Fibroblast of the conjunctiva (primary cell): ENCODE data around the gene SCAANT1.

Experiments used
- DNase-seq: peaks from one replicate; pipeline ENCODE4 v3.0.0-alpha.2; 2010; ENCODE audit warnings: low read depth

The SCAANT1 gene

DNA sequence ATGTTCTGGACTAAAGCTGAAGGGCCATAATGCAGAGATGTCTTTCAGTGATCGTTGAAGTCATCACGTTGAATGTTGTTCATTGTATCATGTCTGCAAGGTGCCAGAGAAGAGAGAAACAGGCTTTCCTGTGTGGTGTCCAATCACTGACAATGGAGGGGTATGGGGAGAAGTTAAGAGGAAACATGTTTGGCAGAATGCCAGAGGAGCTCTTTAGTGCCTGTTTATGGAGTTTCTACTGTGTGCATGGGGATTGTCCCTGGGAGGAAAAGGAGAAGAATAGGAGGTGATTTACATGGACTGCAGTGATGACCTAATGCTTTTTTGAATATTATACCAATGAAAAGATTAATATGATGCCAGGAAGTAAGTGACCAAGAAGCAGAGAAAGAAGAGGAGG is 11.7 kb downstream of the SCAANT1 start:
- DNase-seq: no peak

DNA sequence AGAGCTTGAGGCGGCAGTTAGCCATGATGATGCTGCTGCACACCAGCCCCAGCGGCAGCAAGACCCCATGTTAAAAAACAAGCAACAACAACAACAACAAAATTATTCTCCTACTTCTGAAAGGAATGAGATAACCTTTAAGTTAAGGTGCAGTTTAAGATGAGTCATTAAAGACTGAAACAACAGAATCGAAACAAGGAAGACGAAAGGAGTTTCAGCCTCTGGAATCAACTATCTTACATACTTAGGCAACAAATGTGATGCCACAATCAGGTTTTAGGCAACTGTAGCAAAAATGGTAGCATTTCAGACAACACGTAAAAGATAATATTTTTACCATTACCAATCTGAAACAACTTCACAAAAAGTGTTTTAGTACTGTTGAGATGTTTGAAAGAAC is 12.2 kb downstream of the SCAANT1 start:
- no peak for DNase-seq

DNA sequence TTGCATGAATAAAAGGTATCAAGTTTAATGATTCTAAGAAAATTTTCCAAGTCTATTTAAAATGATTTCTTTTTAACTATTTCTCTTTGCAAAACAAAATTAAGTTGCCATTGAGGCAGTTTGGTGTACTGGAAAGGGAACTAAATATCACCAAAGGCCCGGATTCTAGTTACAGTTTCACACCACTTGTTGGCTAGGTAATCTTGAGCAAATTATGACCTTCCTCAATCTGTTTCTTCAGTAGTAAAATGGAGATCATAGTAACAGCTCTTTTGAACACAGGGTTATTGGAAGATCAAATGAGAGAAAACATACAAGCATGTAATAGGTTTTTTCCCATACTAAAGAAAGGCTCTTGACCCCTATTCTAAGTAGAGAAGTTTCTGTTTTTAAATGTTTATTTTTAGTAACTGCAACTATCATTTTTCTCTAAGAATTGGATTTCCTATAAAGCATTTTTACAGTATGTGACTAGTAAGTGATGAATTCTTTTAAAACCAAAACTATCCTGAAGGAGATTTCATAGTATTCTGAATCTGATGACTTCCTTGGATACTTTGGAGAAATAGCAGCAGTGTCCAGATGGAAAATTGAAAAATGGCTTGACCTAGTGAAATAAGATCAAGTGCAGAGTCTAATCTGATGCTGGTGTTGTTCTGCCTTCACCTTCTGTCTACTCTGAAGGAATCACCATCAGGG is 15.7 kb downstream of the SCAANT1 start:
- no peak for DNase-seq

DNA sequence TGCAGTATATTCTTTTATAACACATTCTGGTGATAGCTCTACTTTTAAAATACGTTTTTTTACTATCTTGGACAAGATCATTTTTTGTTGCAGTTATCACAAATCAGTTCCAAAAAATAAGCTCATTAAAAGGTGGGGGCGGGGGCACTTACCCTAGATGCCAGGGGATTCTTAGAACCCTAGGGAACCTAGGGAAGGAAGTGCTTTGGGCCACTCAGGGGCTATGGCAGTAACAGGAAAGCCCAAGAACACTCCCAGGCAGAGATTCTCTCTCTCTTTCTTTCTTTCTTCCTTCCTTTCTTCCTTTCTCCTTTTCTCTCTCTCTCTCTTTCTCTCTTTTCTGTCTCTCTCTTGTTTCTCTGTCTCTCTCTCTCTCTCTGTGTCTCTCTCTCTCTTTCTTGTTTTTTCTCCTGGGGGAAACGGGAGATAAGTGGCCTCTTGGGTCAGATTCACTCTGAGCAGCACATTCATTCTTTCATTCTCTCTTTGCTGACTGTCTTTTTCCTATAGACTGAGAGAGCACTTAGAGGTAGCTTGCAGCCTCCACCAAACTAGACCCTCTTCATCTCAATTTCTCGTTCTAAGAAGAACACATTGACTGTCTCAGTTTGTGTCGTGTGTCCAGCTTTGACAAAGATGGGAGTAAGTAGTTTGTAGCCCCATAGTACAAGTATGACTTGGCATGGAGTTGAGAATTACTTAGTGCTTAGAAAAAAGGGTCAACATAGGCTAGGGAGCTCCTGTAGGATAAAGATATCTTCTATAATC is 16.6 kb downstream of the SCAANT1 start:
- DNase-seq: no peak

DNA sequence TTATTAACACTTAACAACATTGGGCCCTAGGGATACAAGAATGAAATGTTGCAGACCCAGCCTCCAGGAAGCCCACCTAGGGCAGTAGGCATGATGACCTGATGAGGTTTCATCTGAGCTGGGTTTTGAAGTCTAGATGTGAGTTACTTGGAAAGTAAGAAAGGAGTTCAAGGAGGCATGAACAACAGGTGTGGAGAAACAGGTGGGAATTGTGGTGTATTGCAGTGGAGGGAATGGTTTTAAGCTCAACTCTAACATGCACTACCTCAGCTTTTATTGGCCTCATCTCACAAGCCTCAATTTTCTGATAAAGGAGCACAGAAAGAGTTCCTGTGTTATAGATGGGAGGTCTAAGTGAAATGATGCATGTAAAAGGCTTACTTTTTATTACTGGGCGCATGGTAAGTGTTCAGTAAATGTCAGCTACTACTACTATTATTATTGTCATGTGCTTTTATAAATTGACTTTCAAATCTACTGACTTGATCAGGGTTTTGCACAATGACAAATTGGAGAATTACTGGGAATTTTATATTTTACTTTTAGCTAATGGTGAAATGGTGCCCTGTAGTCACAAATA is 19.3 kb downstream of the SCAANT1 start:
- no peak for DNase-seq

DNA sequence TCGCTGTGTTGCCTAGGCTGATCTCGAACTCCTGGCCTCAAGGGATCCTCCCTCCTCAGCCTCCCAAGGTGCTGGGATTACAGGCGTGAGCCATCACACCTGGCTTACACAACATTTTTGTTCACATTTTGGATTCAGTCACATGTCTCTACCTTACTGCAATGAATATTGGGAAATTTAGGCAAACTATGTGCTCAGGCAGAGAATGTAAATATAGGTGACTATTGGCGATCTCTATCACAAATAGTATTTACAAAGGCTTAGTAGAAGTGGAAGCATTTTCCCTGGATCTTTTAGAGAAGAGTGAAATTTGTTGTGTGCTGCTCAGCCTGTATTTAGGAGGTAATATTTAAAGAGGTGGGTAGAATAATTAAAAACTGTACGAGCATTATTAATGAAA is 20.7 kb downstream of the SCAANT1 start:
- DNase-seq: no peak

DNA sequence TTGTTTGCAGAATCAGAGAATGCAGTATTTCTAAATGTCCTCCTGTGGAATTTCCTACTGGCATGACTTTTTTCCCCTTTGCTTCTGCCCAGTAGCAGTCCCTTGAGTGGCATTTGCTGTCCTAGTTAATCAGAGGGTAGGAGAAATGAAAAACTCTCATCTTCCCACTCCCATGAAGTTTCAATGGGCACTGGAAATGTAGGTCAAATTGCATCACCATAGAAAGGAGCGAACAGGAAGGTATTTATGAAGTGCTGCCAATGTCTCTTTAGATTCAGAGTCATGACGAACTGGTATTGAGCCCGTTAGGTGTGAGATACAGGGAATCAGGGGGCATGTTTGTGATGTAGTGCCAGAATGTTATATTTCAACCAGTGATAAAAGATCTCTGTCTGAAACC is 25.3 kb downstream of the SCAANT1 start:
- DNase-seq: no peak

DNA sequence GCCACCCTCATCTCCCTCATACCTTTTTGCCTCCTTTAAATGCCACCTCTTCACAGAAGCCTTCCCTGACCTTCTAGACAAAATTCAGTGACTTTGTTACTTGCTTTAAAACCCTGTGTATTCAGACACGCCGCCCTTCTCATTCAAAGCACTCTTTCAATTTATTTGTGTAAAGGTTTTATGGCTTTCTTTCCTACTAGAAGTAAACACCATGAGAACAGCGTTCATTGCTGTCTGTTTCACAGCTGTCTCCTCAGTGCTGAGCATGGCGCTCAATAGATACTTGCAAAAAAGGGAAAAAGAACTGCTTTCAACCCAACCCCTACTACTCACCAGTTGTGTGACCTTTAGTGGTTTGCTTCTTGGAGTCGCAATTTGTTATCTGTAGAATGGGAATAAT is 31.5 kb downstream of the SCAANT1 start:
- DNase-seq: no peak

DNA sequence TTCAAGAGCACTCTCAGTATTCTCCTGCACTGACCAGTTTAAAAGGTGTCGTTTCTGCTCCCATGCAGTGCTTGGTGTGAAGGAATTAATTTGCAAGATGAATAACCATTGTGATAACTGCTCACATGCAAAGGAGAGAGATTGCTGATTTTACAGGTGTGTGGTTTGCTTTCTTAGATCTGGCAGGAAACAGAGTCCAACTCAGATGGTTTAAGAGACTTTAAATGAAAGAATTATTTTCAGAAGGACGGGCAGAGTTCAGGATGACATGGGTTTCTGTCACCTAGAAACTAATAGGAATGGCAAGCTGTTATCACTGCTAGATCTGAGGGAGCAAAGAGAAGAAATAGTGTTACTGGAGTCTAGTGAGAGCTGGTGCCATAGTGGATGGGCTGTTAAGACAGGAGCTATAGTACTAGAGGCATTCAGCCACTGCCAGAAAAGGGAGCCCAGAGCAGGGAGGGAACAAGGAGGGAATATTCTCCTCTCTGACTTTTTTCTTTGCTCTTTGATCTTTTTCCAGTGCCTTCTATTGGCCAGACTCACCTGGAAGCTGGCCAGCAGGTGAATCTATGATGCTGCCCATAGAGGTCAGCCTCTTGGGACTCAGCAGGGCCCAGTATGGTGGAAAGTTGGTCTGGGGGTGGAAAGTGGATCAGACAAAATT is 33.7 kb downstream of the SCAANT1 start:
- no peak for DNase-seq

DNA sequence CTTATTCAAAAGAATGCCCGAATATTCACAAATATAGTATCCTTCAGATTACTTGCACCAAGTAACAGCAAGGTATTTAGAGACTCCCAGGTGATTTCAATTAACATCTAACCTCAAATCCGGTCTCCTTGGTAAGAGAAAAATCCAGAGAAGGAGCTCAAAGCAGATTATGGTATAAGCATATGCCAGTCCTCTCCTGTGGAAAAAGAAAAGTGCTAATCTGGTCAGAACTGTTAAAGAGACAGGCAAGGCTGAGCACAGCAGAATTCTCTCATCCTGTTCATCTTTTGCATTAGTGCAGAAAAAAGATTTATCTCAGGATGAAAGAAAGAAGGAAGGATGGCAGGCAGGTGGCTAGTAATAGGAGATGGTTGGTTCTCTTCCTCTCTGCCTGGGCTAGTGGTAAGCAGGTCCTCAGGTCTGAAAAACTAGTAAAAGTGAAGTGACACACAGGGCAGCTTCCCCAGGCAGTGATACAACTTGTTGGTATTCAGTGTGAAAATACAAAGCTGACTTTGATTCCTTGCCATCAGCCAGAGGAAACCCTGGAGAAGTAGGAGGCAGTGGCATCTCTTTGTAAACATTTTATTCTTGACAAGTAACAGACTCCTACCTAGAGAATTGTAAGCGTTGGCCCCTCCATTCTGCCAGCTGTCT is 34.3 kb downstream of the SCAANT1 start:
- DNase-seq: no peak

DNA sequence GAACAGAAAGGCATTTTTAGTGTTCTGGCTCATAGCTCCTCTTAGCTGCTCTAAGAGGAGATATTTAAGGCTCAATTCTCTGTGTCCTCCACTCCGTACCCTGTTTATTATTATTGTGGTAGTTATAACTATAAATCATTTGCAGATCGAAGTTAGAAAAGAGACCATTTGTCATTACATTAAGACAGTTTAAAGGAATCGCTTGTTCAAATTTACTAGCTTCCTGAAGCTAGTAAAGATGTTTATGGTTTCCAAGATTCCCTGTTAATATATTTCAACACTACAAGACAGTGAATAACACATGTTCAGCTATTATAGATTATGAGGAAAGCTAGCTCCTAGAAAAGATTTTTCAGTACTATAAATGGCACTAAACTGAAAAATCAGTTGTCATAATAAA is 35.9 kb downstream of the SCAANT1 start:
- DNase-seq: no peak

DNA sequence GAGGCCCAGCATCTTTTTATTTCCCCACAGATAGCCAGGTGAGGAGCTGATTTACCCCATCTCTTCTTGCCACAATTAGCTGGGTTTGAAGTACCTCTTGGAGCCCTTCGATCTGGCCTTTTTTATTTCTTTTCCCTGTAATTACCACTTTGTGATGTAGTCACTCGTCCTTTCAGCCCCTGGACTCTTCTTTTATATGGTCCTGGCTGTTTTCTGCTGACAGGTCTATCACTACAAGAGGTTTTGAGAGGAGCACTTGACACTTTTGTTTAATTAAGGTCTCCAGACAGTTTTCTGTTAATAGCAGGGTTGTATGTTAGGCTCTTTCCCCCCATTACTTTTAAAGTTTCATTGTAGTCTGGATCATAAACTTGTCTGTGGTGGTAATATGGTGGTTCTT is 36.7 kb downstream of the SCAANT1 start:
- no peak for DNase-seq

DNA sequence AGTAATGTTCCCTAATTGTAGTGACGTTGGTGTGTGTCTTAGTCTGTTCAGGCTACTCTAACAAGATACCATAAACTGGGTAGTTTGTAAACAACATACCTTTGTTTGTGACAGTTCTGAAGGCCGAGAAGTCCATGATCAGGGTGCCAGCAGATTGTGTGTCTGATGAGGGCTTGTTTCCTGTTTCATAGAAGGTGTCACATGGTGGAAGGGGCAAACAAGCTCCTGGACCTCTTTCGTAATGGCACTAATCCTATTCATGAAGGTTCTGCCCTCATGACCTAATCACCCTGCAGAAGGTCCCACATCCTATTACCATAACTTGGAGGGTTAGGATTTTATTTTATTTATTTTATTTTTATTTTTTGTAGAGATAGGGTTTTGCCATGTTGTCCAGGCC is 37.4 kb downstream of the SCAANT1 start:
- DNase-seq: no peak

DNA sequence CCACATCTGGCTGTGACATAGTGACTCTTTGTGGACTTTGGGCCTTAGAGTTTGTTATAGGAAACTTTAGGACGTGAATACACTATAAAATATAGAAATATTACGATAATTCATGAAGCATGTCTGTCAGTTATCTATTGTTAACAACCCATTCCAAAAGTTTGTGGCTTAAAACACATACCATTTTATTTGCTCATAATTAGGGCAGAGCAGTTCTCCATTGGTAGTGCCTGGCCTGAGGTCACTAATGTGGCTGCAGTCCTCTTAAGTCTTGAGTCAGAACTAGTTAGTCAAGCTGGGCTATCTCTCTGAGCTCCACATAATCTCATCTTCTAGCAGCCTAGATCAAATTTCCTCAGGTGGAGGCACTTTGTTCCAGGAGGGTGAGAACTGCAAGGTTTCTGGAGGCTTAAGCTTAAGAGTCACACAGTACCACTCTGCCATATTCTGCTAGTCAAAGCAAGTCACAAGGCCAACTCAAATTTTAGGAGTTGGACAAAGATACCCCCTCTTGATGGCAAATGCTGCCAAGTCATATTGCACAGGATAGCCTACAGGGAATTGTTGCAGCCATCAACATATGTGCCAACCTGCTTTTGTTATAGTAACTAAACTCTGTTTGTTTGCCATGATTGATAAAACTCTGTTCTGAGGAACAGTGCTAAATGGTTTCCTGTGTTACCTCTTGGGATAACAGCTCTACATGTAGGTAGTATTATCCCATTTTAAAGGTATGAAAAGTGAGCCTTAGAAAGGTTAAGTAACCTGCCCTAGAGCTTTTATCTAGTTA is 39.9 kb downstream of the SCAANT1 start:
- peak; percentile 28 for DNase-seq

DNA sequence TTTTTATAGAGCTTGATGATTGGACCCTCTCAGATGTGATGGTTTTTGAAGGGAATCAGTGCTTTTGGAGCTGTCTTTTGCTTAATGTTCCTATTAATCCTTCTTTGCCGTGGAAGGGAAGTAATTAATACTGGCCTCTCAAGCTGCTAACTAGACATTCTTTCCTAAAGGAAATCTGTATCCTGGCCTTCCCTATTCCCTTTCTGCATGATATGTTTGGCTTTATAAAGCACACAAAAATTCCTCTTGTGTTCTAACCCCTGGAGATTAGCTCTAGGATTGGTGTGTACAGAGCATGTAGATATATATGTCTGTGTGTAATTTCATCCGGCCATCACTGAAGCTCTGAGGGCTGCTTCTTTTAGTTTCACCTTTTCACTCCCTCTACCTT is 41.6 kb downstream of the SCAANT1 start:
- no peak for DNase-seq

DNA sequence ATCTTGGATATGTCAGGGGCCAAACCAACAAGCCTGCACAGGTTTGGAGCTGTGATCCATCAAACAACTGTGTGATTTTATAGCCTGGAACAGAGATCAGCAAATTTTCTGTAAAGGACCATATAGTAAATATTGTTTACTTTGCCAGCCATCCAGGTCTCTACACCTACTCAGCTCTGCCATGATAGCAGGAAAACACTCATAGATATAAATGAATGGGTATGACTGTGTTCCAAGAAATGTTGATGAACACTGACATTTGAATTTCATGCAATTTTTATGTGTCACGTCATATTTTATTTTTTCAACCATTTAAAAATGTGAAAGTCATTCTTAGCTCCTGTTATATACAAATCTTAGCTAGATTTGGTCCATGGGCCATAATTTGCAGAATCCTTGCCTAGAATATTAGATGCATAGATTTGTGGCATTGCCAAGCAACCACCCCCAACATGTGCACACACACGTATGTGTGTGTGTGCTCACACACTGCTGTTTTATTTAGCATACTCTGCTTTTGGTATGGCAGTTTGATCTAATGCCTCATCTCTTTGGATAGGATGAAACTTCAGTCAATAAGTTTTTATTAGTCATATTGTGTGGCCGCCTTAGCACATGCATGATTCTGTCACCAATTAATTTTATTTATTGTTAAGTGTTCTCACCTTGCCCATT is 42.1 kb downstream of the SCAANT1 start:
- DNase-seq: no peak

DNA sequence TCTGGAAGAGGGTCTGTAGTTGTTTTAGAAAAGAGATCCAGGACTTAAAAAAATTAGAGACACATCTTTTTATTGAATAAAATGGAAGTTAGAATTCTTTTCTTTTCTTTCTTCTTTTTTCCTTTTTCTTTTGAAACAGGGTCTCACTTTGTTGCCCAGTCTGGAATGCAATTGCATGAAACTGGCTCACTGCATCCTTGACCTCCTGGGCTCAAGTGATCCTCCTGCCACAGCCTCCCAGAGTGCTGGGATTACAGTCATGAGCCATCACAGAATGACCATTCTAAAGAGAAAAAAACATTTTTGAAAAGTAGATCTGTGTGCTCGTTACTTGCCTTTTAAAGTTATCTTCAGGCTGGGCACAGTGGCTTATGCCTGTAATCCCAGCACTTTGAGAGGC is 45.0 kb downstream of the SCAANT1 start:
- no peak for DNase-seq

DNA sequence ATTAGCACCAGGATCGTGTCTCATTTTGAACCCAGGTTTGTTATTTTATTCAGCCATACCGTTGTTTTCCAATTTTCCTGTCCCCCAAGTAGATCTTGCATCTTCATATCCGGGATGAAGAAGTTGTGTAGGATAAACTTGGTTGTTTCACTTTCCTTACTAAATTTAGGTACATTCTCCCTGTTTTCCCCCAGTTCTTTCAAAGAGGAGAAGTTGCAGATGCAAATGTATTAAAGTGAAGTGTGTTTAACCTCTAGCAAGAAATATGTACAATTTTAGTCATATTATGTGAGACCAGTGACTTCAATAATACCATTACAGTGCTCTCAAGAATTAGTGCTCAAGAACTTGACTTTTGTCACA is 47.2 kb downstream of the SCAANT1 start:
- DNase-seq: no peak

DNA sequence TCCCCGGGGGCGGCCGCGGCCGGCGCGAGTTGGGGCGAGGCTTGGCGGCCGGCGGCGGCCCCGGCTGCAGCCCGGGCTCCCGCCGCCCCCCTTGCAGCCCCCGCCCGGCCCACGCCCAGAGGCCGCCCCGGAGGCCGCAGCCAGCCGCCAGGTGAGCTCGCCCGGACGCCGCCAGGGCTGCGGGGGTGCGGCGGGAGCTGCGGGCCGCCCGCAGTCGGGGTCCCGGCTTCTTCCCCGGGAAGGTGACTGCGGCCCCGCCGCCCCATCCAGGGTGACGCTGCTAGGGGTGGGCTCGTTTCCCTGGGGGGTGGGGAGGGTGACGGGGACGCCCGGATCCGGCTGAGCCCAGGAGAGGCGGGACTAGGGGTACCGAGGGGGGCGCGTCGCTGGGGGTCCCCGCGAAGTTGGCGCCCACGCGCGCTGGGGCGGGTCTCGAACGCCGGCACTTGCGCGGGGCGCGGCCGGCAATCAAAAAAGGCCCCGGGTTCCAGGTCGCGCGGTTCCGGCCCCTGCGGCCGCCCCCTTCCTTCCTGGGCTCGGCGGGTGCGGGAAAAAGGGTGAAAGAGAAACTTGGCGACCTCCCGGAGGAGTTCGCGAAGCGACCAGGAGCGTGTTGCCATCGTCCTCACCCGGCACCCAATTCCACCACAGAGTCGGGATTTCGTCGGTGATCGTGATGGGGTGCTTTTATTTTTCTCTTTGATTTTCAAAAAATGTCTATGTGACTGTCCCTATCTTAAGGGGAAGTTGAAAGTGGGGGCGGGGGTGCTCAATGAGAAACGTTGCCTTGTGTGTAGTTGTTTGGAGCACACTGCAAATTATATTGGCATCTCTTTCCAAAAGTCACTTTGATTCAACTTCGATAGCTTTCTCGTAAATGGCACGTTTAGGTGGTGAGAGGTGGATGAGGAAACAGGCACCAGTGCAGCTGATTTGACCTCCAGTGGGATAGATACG is 47.9 kb downstream of the SCAANT1 start:
- no peak for DNase-seq
